Left kidney (tissue), 2 donors: ENCODE data around the gene SLC38A8. TPM values are rescaled to one million over a fixed set of nuclear protein-coding genes. Genes with fewer than 3 reads are reported as not detected.
A peak's percentile ranks its signal among the peaks of the same experiment; 100 is the strongest.

Experiments
- DNase-seq: peaks from one replicate; pipeline ENCODE4 v3.0.0-alpha.2; 2013
- polyA plus RNA-seq: library from polyadenylated mRNA; unstranded; fragments of 120-200 nt; gene quantifications from one replicate; pipeline ENCODE4 v1.2.1, GENCODE V29; 2013; ENCODE audit not compliant: insufficient read length

The SLC38A8 gene
- polyA plus RNA-seq, 1 donor: not detected

- no peak for DNase-seq
Observed at GRCh38 chr16:84031556-84031955, 11.0 kb downstream of the SLC38A8 start.

DNA sequence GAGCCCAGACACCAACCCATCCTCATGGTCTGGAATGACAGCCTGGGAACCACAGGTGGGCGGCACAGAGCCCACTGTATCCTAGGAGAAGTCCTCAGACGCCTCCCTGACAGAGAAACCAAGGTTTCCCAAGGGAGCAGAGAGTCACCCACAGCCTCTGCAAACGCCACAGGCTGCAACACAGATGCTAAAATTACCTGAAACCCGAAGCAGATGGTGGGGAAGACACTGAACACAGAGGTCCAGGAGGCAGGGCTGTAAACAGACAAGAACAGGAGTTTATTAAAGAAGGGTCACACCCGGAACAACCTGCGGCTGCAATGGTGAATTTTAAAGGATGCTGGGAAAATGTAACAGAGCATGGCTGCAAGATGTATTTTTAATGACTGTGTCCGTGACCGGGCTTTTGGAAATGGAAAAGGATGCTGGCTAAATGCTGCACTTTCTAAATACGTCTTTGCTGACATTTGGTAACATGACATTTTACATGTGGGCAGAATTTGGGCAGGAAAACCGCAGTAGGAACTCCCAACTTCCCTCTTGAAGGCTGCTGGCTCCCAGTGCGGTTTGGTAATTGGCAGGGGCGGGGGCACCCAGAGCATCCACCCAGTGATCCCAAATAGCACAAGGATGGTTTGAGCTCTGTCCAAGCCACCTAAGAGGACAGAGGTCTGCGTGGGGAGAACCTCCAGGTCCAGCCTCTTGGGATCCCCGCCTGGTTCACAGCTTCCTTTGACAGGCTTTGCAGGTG lies 13.1 kb downstream of the SLC38A8 start:
- no peak for DNase-seq

GRCh38 chr16:84027625-84028024 lies 15.0 kb downstream of the SLC38A8 start:
- no peak for DNase-seq

GRCh38 chr16:84026606-84027005 lies 16.0 kb downstream of the SLC38A8 start:
- no peak for DNase-seq

DNA sequence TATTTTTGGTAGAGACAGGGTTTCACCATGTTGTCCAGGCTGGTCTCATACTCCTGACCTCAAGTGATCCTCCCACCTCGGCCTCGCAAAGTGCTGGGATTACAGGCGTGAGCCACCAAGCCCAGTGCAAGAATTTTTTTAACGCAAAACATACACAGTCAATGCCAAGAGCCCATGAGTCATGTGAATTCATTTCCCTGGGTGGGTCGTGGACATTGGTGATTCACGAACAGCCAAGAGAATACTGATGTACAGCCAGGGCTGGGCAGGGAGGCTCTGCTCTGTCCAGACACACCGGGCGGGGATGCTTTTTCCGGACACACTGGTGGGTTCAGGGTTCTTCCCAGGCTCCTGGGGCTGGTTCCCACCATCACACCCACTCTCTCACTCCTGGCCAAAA lies 17.7 kb downstream of the SLC38A8 start:
- DNase-seq: no peak

DNA sequence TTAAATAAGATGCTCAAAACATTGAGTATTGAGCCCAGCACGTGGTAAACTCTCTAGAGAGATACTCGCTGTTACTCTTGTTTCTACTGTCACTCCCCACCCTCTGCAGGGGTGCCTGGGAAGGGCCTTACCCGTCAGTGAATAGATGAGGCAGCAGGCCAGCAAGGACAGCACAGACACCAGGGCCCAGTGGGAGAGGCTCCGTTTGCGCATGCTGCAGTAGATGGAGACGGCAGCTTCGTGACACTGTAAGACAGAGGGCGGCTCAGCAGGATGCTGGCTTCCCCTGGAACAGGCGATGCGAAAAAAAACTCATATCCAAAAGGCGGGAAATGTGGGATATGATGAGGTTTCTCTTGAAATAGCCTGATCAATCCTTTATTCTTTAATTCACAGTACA lies 20.0 kb downstream of the SLC38A8 start:
- DNase-seq: no peak

- no peak for DNase-seq
Observed at GRCh38 chr16:84021488-84021887, 21.1 kb downstream of the SLC38A8 start.

- DNase-seq: no peak
Observed at GRCh38 chr16:84020353-84020752, 22.2 kb downstream of the SLC38A8 start.

GRCh38 chr16:84018710-84019109 lies 23.9 kb downstream of the SLC38A8 start:
- no peak for DNase-seq

DNA sequence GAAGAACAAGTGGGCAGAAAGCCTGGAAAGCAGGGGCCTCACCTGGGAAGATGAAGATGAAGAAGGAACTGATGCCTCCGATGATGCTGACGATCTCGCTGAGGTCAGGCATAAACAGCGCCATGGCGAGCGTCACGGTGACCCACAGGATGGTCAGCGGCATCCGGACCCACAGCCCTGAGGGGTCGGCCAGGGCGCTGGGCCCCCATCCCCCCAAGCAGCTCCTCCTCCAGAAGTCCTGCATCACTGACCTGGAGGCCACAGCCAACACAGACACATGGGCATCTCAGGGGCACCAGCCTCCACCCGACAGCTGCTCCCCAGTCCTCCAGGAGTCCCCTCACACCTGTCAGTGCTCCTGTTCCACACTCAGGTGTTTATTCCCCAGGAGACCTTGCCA lies 26.1 kb downstream of the SLC38A8 start:
- DNase-seq: no peak

GRCh38 chr16:84015399-84015798 lies 27.2 kb downstream of the SLC38A8 start:
- DNase-seq: no peak

DNA sequence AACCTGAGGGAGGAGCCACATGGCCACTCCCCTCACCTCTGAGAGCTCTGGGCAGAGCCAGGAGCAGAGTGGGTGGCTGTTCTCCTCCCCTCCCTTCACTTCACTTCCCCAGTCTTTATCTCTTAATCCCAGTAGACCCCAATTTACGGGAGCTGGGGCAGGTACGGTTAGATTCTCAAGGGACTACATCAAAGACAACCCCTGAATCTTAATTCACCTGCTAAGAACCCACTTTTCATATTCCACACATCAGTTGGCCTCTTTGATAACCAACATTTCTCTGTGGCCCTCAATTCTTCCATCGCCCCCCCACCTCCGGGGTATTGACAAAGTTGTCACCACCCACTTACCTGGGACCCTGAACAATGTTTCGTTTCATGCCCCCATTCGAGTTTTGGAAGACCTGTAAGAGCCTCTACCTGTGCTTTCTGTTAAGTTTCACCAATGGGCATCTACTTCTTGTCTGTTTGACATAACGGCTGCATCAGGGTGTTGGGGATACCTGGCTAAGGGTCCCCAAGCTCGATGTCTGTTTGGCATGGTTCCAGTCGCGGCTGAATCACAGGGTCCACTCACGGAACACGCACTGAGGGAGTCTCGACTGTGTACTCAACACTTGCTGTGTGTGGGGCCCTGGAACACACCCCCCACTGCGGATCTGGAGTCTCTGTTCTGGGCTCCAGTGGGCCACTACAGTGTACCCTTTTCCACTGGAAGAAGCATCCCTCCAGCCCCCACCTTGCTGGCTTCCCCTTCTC lies 27.8 kb downstream of the SLC38A8 start:
- peak; percentile 31 for DNase-seq

DNA sequence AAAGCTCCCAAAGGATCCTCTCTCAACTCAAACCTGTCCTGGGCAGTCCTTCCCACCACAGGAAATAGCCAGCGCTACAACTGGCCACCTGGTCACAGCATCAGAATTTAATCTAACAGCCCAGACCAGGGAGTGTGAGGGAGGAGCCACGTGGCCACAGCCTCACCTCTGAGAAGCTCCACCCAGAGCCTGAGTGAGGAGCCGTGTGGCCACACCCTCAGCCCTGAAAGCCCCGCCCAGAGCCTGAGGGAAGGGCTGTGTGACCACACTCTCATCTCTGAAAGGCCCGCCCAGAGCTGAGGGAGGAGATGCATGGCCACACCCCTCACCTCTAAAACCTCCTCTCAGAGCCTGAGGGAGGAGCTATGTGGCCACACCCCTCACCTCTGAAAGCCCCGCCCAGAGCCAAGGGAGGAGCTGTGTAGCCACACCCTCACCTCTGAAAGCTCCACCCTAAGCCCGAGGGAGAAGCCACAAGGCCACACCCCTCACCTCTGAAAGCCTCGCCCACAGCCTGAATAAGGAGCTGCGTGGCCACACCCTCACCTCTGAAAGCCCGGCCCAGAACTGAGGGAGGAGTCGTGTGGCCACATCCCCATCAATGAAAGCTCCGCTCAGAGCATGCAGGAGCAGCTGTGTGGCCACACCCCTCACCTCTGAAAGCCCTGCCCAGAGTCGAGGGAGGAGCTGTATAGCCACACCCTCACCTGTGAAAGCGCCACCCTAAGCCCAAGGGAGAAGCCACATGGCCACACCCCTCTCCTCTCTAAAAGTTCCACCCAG lies 28.6 kb downstream of the SLC38A8 start:
- DNase-seq: peak; percentile 55

- DNase-seq: no peak
Observed at GRCh38 chr16:84009282-84009681, 33.3 kb downstream of the SLC38A8 start.

DNA sequence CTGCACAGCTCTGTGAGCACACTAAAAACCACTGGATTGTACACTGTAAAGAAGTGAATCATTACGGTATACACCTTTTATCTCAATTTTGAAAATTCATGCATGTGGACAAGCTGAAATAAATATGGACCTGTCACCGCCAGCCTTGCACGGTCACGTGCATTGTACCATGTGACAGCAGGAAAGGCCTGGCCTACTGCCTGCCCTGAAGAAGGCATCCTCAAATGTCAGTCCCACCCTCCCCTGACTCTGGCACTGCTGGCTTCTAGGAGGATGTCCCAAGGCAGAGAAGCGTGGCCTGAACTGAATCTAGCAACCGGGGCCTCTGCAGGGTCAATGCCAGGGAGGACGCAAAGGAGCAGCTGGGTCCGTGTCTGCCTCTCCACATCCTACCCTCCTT lies 34.6 kb downstream of the SLC38A8 start:
- no peak for DNase-seq

- no peak for DNase-seq
Observed at GRCh38 chr16:84007520-84007919, 35.1 kb downstream of the SLC38A8 start.

DNA sequence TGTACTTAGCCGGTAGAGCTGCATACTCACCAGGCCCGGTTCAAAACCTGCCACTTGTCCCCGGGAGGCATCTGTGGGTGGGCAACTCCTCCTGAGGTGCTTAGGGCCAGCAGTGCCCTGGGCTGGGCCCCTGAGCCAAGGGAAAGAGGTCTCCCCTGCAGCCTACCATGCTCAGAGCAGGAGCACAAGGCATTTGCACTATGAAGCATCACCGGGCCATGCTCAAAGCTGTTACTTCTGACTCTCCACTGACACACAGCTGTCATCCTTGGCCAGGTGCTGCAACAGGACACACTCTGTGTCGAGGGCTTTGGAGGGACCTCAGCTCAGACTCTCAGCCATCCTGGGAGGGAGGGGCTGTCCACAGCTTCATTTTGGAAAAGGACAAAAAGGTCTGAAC lies 37.2 kb downstream of the SLC38A8 start:
- no peak for DNase-seq

- no peak for DNase-seq
Observed at GRCh38 chr16:84004442-84004841, 38.2 kb downstream of the SLC38A8 start.

DNA sequence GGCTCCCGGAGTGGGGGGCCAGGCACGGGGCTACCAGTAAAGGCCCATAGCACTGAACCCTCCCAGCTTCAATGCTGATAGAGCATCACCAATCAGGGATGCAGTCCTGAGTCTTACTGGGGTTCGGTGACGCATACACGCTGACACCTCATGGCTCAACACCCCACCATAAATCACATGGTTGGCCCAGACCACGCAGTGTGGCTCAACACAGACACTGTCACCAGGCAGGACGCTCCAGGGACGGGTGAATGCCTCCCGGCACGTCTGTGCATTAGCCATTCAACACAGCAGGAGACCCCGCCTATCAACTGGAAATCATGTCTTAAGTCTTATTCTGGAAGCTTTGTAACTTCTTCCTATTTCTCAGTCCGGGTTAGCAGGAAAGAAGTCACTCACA lies 39.6 kb downstream of the SLC38A8 start:
- DNase-seq: no peak

DNA sequence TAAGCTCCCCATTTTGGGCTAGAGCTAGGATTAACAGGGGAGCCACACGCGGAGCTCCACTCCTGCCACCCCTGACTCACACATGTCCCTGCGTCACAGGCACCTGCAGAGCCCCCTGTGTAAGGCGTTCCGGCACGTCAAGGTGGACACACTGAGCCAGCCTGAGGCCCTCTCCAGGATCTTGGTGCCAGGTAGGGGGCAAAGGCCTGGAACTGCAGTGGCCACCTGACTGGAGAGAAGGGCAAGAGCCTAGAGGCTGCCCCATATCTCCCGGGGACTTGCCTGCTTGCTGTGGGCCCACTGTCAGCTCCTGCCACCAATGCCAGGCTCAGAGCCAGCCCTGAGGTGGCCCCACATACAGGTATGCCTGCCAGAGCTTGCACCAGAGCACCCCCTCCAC lies 40.9 kb downstream of the SLC38A8 start:
- DNase-seq: no peak

DNA sequence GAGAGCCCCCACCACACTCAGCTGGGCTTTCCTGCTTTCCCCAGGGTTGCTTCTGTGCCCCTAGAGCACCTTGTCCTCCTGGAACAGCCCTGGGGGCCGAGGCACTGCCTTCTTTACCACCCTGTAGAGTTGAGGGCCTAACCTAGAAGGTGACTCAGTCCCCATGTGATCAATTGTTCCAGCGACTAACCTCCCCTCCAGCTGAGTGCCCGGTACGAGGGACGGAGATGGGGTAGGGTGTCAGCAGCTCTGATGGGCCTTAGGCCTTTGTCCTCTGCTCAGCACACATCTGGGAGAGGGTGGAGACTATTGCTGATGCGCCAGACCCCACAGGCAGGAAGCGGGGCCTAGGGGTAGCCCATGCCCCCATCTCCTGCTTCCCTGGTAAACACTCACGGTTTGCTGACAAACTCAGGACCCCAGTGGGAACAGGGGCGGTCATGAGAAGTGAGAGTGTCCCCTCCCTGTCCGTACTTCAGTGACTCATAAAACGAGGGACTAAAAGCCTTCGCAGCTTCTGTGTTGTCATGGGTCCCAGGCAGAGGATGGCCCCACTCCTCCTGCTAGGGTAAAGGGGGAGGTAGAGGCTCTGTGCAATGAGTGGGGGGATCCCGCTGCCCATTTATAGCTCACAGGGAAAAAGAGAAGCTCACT lies 41.5 kb downstream of the SLC38A8 start:
- DNase-seq: no peak

DNA sequence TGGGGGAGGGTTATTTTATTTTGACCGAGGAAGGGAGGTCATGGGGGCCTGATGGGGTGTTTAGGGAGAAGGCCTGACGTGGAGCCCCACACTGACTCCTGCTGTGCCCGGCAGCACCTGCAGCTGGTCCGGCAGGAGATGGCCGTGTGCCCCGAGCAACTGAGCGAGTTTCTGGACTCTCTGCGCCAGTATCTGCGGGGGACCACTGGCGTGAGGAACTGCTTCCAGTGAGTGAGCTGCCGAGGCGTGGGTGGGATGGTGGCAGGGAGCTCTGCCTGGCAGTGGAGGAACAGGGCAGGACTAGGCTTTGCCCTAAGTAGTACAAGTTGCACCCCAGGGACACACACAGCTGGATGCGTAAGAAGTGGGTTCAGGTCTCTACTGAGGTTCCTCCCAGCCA lies 44.5 kb downstream of the SLC38A8 start:
- no peak for DNase-seq
